BE2C (cell line): ENCODE results near the gene DDX27.

Experiments used
- DNase-seq: peaks from one replicate; pipeline ENCODE4 v3.0.0-alpha.2; 2020
- H3K27me3 ChIP-seq: fragments of 250-450 bp; sonication (Bioruptor Pico); 2 replicates; pipeline ENCODE4 v1.5.1; 2020; ENCODE audit warnings: mild to moderate bottlenecking
- H3K36me3 ChIP-seq: fragments of 250-450 bp; sonication (Bioruptor Pico); 2 replicates; pipeline ENCODE4 v1.5.1; 2020; ENCODE audit warnings: mild to moderate bottlenecking
- H3K4me1 ChIP-seq: fragments of 250-450 bp; sonication (Bioruptor Pico); 2 replicates; pipeline ENCODE4 v1.5.1; 2020
- H3K4me3 ChIP-seq: 2 replicates; pipeline ENCODE4 v1.5.1; 2011; ENCODE audit warnings: low read depth, low read length
- H3K9me3 ChIP-seq: fragments of 250-450 bp; sonication (Bioruptor Pico); 2 replicates; pipeline ENCODE4 v1.5.1; 2020
- CTCF ChIP-seq: IDR thresholded peaks from 2 replicates; pipeline ENCODE4 v1.5.1; 2012; ENCODE audit warnings: mild to moderate bottlenecking, low read depth, low read length

The DDX27 gene

DNA sequence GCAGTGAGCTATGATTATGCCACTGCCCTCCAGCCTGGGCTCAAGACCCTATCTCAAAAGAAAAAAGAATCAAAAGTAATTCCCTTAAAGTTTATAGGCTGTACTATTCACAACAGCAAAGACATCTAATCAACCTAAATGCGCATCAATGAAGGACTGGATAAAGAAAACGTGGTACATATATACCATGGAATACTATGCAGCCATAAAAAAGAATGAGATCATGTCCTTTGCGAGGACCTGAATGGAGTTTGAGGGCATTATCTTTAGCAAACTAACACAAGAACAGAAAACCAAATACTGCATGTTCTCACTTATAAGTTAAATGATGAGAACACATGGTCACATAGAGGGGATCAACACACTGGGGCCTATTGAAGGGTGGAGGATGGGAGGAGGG, 42.0 kb downstream of the DDX27 start:
- no peak overlapping the region for H3K4me3 ChIP-seq
- no peaks in the 10 kb centered on the region for H3K9me3 ChIP-seq
- TF ChIP-seq CTCF: no peak
- no peak for DNase-seq
- peaks cover 92% of the 10 kb centered on the region for H3K36me3 ChIP-seq
- H3K4me1 ChIP-seq: peaks cover 4% of the 10 kb centered on the region; the same call in 1 of the 2 replicates
- no peaks in the 10 kb centered on the region for H3K27me3 ChIP-seq

DNA sequence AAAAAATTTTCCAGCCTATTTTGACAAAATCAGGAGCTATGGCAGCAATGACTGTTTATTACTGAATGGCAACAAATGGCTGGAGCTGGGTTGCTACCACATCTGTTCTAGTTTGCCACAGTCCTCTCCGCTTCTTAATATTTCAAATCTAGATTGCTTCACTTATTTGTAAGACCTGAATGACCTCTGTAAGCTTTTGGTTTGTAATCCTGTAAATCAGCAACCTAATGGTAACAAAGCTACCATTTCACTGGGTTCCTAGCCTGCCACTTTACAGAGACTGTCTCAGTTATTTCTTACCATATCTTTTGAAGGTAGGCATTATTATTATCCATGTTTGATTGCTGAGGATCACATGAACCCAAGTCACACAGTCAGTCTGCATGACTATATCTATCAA, 43.2 kb downstream of the DDX27 start:
- DNase-seq: no peak
- no peak overlapping the region for H3K4me3 ChIP-seq
- H3K27me3 ChIP-seq: no peaks in the 10 kb centered on the region
- H3K9me3 ChIP-seq: no peaks in the 10 kb centered on the region
- peaks cover 84% of the 10 kb centered on the region for H3K36me3 ChIP-seq
- peaks cover 4% of the 10 kb centered on the region; the same call in 1 of the 2 replicates for H3K4me1 ChIP-seq
- TF ChIP-seq CTCF: no peak

DNA sequence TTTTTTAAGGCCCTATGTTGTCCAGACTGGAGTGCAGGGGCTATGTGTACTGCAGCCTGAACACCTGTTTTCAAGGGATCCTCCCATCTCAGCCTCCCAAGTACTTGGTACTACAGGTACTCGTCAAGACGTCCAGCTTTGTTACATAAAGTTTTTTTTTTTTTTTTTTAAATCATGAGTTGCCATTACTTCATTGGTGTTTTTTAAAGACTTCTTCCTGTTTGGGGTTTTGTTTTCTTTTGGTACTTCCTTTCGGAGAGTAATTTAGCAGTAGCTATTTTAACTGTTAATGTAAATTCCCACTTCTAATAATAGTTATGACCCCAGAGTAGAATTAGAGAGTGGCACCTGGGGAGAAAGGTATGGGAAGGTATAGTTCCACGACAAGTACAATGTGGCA, 48.1 kb downstream of the DDX27 start:
- TF ChIP-seq CTCF: no peak
- no peak overlapping the region for H3K4me3 ChIP-seq

GRCh38 chr20:49268600-49269365, 49.6 kb downstream of the DDX27 start:
- Histone ChIP-seq H3K36me3 (peaks cover 82% of the 10 kb centered on the region), H3K27me3 (no peaks in the 10 kb centered on the region), H3K4me1 (peaks cover 4% of the 10 kb centered on the region; the same call in 1 of the 2 replicates), H3K4me3 (no peak overlapping the region), H3K9me3 (no peaks in the 10 kb centered on the region)
- no peak for TF ChIP-seq CTCF
- DNase-seq: no peak

More for the DNA sequence above, 48.1 kb downstream of the DDX27 start:
- Histone ChIP-seq H3K36me3 (peaks cover 82% of the 10 kb centered on the region), H3K9me3 (no peaks in the 10 kb centered on the region), H3K27me3 (no peaks in the 10 kb centered on the region), H3K4me1 (peaks cover 4% of the 10 kb centered on the region; the same call in 1 of the 2 replicates)
- no peak for DNase-seq

- Histone ChIP-seq H3K4me1 (peaks cover 4% of the 10 kb centered on the region; the same call in 1 of the 2 replicates), H3K27me3 (no peaks in the 10 kb centered on the region), H3K36me3 (peaks cover 78% of the 10 kb centered on the region), H3K9me3 (no peaks in the 10 kb centered on the region), H3K4me3 (no peak overlapping the region)
- no peak for DNase-seq
- no peak for TF ChIP-seq CTCF
These were observed 51.0 kb downstream of the DDX27 start for GRCh38 chr20:49270177-49270576.

- no peaks in the 10 kb centered on the region for H3K9me3 ChIP-seq
- H3K4me3 ChIP-seq: no peak overlapping the region
- no peak for TF ChIP-seq CTCF
- H3K4me1 ChIP-seq: peaks cover 1% of the 10 kb centered on the region; the same call in 1 of the 2 replicates
- H3K27me3 ChIP-seq: no peaks in the 10 kb centered on the region
- H3K36me3 ChIP-seq: peaks cover 80% of the 10 kb centered on the region
- no peak for DNase-seq
These were observed 51.5 kb downstream of the DDX27 start for GRCh38 chr20:49270736-49271135.
